PC-9 (cell line): ENCODE results near the gene ATG10.

Source experiments
- CTCF ChIP-seq: fragments of 200-600 bp; sonication (generic); conservative IDR thresholded peaks from 2 replicates; pipeline ENCODE4 v1.6.1; 2017; ENCODE audit warnings: mixed run types, antibody characterized with exemption, mild to moderate bottlenecking, moderate library complexity
- EZH2 ChIP-seq: fragments of 200-600 bp; sonication (generic); IDR thresholded peaks from 2 replicates; pipeline ENCODE4 v1.8.0; 2017; ENCODE audit warnings: antibody characterized with exemption, low read depth

- no peak for TF ChIP-seq EZH2
- no peak for TF ChIP-seq CTCF
Observed at GRCh38 chr5:81965524-81965923, 6.3 kb upstream of the ATG10 start.
